Kidney glomerular epithelial cell (primary cell): Measurements from ENCODE around the gene MRPS10.

Experiments
- DNase-seq: peaks from one replicate; lab custom pipeline; 2025; lab: John Stamatoyannopoulos, UW

Gene MRPS10

DNA sequence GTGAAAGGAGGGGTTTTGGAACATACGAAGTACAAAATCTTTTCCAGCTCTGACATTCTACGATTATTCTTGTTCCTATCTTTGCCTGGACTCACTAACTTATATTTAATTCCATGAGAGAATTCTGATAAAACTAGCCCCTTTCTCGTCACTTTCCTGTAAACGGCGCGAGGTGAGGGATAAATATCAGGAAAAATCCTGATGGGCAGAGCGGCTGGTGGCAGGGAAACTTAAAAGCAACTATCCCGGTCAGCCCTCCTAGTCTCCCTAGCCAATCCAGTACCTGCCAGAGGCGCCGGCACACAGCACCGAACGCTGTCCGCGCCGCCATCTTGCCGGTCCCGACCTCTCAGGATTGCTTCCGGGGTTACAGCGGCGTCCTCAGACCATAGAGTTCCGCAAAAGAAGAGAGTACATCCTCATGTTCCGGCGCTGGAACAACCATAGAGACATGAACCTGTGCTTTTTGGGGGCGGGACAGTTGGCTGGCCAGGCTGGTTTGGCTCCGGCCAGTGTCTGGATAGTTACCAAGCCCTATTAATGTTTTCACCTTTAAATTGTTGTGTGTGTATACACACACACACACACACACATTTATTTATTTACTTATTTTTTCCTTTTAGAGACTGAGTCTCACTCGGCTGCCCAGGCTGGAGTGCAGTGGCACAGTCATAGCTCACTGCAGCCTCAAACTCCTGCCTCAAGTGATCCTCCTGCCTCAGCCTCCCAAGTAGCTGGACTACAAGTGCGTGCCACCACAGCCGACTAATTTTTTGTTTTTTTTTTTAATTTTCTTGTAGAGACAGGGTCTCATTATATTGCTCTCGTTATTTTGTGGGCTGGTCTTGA, at the start of gene MRPS10:
Gene MRPS10, minus strand, starts transcription at position 343 of the 849 bp plus-strand sequence. Its CDS starts 12 bp downstream, at position 331.
- peak; percentile 93 for DNase-seq

DNA sequence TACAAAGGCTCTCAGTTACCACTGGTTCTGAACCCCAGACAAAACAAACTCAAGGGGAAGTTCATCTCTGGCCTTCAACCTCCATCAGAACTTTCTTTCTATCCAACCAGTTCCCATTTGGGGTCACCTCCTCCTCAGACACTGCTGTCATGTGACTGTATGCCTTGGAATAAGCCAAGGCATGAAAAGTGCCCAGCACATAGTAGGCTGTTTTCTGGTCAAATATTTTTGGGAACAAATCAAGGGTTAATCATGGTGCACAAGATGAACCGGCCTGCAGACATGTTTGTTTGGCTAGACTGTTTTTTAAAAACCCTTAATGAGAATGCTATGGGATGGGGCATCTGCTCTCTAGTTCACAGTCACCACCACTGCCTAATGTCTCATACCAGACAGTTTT, 48.9 kb upstream of the MRPS10 start:
- DNase-seq = no peak

DNA sequence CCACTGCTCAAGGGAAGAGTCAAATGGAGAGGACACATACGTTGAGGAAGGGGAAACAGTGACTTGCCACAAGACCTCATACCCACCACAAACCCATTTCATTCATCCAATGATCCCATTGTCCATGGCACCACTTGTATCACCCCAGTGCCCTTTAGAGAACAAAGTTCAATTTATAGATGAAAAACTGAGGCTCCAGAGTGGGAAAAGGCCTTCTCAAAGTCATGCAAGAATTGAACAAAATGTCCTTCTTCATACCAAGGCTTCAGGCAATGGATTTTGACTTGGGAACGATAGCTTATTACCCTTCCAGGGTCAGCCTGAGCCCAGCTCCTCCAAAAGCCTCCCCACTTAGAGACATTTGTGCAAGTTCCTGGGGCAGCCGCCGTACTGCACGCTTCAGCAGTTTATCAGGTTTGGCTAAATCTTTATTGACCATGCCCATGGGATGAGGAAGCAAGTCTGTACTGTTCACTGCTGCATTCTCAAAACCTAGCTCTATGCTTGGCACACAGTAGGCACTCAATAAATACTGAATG, 47.3 kb upstream of the MRPS10 start:
- DNase-seq = no peak

DNA sequence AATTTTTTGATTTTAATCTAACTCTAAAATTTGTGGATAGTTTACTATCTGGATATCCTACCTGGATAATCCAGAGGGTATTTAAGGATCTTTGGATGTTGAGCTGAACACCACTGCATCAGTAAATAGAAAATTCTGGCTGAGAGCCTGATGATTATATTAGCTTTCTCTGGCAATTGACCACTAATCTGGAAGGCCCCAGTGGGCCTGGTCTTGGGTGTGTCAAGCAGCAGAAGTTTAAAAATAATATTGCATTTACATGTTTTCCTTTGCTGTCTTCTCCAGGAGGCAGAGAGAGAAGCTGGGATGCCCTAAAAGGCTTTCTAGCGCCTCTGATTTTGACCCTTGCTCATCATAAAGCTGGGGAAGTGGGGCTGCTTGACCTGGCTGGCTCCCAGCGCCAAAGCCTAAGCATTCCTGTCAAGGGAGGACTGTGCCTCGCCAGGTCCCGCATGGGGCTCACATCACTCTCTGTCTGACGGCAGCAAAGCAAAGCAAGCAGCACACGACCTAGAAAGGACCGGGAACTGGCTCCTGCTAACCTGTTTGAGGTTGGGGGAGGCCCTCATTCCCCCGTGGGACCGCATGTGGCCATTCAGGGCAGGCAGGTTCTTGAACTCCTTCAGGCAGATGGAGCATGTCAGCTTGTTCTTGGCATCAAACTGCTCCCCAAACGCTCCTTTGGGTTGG, 46.6 kb upstream of the MRPS10 start:
- no peak for DNase-seq

DNA sequence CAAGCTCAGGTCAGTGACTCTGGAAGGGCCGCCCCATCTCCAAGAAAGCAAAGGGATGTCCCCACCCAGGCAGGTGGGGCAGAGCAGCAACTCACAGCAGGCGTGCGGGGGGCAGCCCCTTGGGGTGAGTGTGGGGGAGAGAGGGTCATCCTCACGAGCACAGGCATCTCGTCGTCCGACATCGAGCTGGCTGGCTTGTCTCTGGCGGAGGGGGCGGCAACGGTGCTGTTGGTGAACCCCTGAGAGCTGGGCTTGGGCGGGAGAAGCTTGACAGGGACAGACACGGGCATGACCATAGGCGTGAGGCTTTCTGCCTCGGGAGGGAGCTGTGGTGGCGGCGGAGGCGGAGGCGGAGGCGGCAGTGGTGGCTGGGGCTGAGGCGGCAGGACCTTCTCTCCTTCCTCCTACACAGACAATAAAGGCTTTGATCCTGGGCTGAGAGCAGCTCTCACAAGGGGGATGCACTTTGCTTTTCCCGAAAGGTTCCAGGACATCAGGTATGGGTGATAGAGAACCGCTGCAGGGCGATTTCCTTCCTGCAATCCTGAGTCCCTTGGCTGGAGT, 45.6 kb upstream of the MRPS10 start:
- DNase-seq = no peak

DNA sequence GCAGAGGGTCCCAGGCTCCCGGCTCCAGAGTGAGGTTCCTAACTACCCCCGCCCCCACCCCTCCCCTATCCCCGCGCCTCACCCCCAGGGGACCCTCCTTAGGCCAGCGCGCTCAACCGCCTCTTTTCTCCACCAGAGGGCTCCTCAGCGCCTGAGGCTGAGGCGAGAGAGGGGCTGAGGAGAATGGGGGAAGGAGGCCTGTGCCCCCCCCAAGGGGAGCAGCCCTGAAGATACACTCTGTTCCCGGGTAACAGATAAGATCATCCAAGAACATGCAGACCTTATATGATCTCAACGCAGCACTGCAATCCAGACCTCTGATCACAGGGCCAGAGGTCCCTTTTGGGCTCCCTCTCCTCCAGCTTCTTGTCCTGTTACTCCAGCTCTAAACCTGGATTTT, 43.3 kb upstream of the MRPS10 start:
- DNase-seq = no peak

DNA sequence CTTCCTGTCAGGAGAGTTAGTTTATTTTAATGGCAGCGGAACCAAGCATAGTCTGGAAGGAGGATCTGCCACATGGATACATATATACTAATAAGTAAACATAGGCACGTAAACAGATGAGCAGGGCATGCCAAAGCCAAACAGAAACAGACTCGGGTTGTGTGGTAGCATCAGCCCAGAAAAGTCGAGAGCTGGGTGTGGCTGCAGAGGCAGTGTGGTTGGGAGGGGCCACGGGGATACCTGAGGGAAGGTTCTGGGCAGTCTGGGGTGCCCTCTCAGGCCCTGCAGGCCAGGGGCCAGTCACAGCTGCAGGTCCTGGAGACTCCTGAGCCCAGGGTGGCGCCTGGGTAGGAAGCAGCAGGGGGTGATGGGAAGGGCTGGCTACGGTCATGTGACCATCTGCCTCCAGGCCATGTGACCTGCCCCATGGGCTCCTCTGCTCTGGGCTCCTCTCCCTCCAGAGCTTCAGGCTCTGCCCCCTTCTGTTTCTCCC, 42.8 kb upstream of the MRPS10 start:
- no peak for DNase-seq

DNA sequence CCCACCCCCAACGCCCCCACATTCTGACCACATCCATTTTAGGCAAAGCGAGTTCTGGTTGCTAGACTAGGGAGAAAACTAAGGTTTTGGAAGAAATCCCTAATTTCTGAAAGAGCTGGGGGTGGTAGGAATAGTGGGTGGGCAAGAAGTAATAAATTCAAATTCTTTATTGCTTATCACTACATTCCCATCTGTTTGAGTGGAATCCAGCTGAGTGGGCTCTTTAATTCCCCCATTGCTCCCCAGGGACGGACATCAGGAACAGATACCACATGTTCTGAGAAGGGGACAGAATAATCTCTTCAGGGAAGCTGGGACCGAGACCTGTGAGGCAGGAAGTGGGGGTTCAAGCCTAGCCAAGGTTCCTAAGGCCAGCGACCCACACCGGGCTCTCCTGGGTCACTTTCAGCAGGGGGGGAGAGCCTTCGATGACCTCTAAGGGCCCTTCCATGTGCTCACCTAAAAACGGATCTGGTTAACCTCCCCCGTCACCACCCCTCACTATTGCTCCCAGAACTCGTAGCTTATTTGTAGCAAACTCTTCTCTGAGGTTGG, 42.3 kb upstream of the MRPS10 start:
- DNase-seq = no peak

DNA sequence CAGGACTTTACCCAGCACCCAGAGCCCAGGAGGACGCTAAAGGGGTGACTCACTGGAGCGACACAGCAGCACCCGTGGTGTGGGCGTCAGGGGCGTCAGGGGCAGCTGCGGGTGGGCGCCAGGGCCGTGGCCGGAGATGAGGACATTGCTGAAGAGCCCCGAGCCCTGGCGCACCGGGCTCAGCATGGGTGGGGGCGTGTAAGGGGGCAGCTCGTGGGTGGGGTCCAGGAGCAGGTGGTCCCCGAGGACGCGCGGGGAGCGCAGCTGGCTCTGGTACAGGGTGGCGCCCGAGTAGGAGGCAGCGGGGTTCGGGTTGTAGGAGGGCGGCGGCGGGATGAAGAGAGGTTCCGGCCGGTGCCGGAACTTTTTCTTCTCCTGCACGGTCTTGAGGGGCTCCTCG, 41.6 kb upstream of the MRPS10 start:
- DNase-seq = no peak

DNA sequence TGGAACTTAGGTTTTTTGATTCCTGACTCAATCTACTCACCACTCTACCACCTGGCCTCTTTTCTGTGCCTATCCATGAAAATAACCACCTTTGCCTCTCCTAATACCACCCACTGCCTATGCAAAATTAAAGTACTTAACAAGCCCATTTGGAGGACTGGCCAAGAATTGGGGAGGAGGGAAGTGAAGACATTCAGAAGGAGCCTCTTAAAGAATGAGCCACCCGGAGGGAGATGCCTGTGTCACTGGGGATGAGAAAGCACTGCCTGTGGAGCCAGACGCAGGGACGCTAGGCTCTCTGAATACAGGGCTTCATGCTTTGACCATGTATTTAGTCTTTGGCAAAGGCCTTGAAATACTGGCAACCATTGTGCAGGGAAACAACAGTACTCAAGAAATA, 40.0 kb upstream of the MRPS10 start:
- DNase-seq = no peak

DNA sequence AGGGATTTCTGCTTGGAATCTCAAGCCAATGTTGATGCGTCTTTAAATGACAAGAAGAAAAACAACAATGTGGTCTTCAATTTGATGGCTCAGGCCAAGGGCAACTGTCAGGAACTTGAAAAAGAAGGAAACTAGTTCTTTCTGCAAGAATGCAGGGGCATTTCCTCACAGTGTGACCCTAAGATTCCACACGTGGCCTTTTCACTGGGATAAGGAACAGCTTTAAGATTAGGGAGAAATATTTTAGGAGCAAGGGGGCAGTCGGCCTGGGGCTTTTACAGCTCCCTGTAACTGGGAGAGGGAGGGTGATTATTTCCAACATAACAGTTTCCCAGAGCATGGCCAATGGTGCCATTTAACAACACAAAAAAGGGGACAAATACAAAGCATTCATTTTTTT, 39.4 kb upstream of the MRPS10 start:
- DNase-seq = no peak

DNA sequence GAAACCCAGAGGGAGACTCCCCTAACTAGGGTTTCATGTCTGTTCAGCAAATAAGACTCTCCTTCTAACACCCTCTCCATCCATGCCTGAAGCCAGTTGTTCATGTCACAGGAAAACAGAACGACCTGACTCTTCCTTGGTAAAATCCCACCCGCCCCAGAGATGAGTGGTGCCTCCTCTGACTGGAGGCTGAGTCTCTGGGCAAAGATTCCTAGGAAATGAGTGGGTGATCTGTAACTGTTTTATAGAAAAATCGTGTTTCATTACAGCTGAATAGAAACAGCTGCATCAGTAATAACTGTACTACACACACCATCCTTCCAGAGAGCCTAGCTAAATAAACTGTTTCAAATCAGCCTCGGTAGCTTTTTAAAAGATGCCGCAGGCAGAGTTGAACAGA, 37.4 kb upstream of the MRPS10 start:
- DNase-seq = no peak

DNA sequence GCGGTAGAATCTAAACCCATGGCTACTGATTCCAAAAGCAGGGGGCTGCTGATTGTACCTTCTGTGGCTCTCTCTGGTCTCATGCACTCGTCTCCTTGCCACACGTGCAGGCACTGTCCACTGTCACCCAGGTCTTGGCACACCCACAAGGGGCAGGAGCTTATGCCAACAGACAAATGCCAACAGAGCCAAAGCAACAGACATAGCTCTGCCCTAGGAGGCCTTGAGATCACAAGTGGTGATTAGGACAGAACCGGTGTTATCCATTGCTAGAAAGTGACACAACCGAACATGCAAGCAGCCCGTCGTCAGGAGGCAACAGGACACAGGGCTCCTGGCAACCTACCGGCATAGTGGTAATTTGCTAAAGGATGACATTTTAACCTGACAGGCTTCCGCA, 36.8 kb upstream of the MRPS10 start:
- DNase-seq = no peak

DNA sequence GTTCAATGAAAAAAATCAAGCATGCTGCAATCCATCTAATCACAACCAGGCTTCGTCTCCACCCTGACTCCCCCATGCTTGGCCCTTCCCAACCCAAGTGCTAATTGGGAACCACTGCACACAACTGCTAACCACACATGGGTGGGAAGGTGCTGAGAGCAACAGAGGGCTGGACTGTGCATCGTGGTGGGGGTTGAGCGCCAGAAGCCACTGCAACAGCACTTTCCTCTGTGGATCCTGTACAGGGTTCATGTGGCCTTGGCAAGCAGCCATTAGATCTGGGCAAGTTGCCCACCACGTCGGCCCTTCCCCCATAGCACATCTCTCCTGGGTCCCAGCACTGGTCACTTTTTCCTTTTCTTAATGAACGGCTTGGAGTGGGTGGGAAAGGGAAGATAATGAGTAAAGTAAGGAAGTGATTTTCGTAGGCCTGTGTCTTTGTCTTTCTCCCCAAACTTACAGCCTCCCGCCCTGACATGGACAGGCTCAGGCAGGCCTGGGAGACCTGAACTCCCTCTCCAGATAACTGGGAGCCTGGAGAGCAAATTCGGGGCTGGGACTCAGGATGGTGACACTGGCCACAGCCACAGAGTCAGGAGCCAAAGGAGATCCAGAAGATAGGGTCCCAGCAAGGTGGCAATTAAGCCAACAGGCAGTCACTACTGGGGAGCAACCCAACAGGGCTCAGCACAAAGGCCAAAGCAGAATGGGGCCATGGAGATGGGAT, 34.4 kb upstream of the MRPS10 start:
- DNase-seq = no peak

DNA sequence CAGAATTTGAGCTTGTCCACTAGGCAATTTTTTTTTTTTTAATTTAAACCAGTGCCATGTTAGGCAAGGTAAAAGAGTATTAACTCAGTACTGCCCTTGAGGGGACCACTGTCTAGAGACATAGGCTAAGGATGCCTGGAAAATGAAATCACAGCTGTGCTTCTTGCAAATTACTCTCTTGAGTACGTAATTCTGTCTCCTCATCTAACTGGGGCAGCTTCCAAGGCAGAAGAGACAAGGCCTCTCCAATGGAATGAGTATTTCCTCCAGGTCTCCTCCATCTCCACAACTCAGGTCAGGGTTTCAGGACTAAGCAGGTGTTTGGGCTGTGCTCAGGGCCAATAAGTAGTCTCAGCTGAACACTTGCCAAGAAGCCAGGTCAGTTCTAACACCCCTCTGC, 33.8 kb upstream of the MRPS10 start:
- DNase-seq = no peak

DNA sequence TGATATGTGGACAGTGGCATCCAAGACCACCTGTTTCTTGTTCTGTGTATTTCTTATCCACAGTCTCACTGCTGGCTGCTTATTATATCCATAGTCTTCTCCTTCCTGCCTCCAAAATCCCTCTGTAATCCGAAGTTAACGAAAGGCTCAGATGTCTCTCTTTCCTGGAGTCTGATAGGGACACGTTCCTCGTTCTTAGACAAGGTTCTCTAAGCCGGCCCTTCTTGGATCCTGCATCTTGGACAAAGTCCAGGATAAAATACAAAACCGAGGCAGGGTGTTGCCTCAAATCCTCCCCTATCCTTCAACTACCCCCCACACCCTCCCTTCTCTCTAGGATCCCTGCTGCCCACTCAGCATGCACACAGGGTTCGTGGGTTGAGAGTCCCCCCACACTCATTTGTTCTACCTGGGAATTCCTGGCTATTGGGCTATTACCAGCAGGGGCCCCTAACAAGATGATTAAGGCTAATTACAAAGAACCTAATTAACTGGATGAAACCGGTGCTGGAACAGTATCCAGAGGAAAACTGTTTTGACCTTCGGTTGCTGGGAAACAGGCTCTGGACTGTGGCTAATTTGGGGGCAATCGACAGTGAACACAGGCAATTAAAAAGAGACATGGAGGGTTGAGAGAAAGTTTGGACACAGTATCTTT, 32.7 kb upstream of the MRPS10 start:
- DNase-seq = no peak

DNA sequence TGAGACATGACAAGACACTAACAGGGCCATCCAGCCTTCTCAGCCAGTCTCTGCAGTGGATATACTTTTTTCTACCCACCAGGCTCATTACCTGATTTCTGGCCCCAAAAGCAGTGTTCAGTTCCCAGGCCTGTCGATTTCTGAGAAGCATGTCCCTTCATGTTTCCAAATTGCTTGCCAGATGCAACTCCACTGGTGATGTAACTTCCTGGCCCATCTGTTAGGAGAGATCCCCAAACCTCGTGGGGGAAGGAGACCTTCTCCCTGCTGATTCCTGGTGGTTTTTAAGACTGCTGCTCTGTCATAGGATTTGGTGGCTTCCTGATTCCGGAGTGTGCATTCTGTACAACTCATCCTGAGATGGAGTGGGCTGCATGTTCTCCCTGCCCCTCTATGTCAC, 31.6 kb upstream of the MRPS10 start:
- DNase-seq = no peak

DNA sequence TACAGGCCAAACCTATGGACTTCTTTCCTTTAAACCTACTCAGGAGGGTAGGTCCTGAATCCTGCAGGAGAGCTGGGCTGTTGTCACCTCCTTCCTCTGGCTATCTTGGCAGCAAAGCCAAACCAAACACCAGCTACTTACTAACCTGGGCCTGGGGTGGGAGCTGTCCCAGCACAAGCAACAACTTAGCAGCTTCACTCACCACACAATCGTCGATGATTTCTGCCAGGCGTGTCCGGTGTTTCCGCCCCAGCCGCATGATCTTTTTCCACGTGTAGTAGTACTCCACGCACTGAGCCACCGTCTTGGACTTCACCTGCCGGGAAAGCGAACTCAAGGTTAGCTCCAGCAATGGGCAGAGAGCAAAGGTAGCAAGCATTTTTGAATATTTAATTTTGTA, 25.4 kb upstream of the MRPS10 start:
- DNase-seq = no peak

DNA sequence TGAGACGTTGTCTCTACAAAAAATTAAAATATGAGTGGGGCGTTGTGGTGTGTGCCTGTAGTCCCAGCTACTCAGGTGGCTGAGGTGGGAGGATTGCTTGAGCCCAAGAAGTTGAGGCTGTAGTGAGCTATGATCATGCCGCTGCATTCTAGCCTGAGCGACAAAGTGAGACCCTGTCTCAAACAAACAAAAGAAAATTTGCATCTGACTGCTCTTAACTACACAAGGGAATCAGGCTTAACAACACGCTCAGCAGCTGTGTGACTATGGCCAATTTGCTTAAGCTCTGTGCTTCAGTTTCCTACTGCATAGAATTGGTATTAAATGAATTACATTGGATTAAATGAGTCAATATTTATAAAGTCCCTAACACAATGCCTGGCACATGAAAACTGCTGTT, 24.3 kb upstream of the MRPS10 start:
- DNase-seq = no peak

DNA sequence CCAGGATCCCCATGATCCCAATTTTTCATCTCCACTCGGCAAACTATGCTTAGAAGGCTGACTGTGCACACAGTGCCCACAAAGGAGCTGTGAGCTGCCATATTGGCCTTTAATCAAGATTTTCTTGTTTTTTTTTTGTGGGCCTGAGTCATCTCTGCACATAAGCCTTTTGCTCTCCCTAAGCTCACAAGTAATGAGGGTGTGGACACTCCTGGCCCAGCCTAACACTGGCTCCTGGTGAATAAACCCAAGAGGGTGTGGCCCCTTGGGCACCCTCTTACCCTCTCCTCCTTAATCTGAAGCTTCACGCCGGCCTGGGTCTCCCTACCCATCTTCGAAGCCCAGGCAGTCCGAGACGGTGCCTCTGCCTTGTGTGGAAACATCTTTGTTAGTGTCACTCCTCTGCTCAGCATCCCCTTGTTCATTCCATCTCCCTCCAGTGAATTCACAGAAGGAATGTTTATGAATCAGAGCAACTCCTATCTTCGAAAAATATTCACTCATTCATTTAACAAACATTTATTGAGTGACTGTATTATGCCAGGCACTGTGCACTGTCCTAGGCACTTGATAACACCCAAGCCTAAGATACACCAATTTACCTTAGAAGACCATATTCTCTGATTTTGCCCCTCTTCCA, 22.2 kb upstream of the MRPS10 start:
- no peak for DNase-seq

DNA sequence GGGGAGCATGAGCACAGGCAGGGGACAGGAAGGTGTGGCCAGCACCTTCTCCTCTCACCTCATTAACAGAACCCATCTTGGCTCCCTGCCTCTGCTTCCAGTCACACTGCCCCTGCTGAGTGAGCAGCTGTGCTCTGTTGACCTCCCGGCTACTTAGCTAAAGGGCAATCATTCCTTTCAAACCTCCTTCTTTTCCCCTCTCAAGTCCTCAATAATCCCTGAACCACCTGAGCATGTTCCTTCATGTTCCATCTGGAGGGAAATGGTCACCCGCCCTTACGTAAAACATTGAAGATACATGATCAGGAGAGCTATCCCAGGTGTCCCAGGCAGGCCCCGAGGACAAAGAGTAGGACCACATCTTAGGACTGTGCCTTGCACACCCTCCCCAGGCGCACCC, 21.7 kb upstream of the MRPS10 start:
- no peak for DNase-seq
